Smooth muscle cell (in vitro differentiated cells): ENCODE measurements around the gene PRR33. TPM values are rescaled to one million over a fixed set of nuclear protein-coding genes. Genes with fewer than 3 reads are reported as not detected.

ENCODE experiments used
- DNase-seq: peaks from one replicate; lab custom pipeline; 2025; ENCODE audit not compliant: unreplicated experiment; lab: John Stamatoyannopoulos, UW
- H2AFZ ChIP-seq: fragments of 200-600 bp; sonication (generic); 2 replicates; pipeline ENCODE4 v1.6.0; 2016; ENCODE audit warnings: antibody characterized with exemption, low read depth, mild to moderate bottlenecking
- H3F3A ChIP-seq: fragments of 200-600 bp; sonication (generic); 2 replicates; pipeline ENCODE4 v1.6.0; 2017; ENCODE audit warnings: antibody characterized with exemption, low read depth
- H3K27ac ChIP-seq: fragments of 200-600 bp; sonication (generic); 2 replicates; pipeline ENCODE4 v1.5.1; 2016; ENCODE audit warnings: low read depth, mild to moderate bottlenecking
- H3K27me3 ChIP-seq: fragments of 200-600 bp; sonication (generic); 2 replicates; pipeline ENCODE4 v1.6.1; 2016; ENCODE audit warnings: low read depth, mild to moderate bottlenecking
- H3K36me3 ChIP-seq: fragments of 200-600 bp; sonication (generic); 2 replicates; pipeline ENCODE4 v1.5.1; 2016; ENCODE audit warnings: low read depth
- H3K4me1 ChIP-seq: fragments of 200-600 bp; sonication (generic); 2 replicates; pipeline ENCODE4 v1.5.1; 2016; ENCODE audit warnings: low read depth
- H3K4me2 ChIP-seq: fragments of 200-600 bp; sonication (generic); 2 replicates; pipeline ENCODE4 v1.6.0; 2016; ENCODE audit warnings: mild to moderate bottlenecking
- H3K4me3 ChIP-seq: fragments of 200-600 bp; sonication (generic); 2 replicates; pipeline ENCODE4 v1.5.1; 2016; ENCODE audit warnings: mild to moderate bottlenecking
- H3K79me2 ChIP-seq: fragments of 200-600 bp; sonication (generic); 2 replicates; pipeline ENCODE4 v1.6.0; 2016; ENCODE audit warnings: low read depth, mild to moderate bottlenecking
- H3K9ac ChIP-seq: fragments of 200-600 bp; sonication (generic); 2 replicates; pipeline ENCODE4 v1.6.0; 2016; ENCODE audit warnings: low read depth
- H3K9me3 ChIP-seq: fragments of 200-600 bp; sonication (generic); replicated peaks from 2 replicates; pipeline ENCODE4 v1.5.1; 2016; ENCODE audit warnings: low read depth
- H4K20me1 ChIP-seq: fragments of 200-600 bp; sonication (generic); 2 replicates; pipeline ENCODE4 v1.6.0; 2016; ENCODE audit warnings: low read depth
- CTCF ChIP-seq: fragments of 200-600 bp; sonication (generic); IDR thresholded peaks from 2 replicates; pipeline ENCODE4 v1.5.1; 2017; ENCODE audit warnings: borderline replicate concordance, mild to moderate bottlenecking, antibody characterized with exemption; ENCODE audit not compliant: insufficient read depth, poor library complexity, severe bottlenecking
- WGBS: methylation state at CpG from one replicate; pipeline ENCODE4 v1.1.7; 2016; ENCODE audit warnings: low lambda C conversion rate; 5-methylcytosine and 5-hydroxymethylcytosine counted together
- polyA plus RNA-seq: library from polyadenylated mRNA; unstranded; fragments of >200 nt; fragmentation: Nextera tagmentation; extraction: Ambion mirVana; gene quantifications from 2 replicates; pipeline ENCODE4 v1.2.1, GENCODE V29; 2016
- total RNA-seq: library from RNA; depleted of rRNA; stranded (reverse); fragments of >200 nt; gene quantifications from 2 replicates; pipeline ENCODE4 v1.2.3, GENCODE V29; 2014

The PRR33 gene
- total and polyA plus RNA-seq, 2 experiments from 2014 or later = not detected

GRCh38 chr11:1864831-1865665 is 26.6 kb downstream of the PRR33 start:
- Histone ChIP-seq H3K27me3 (no peaks in the 10 kb centered on the region), H2AFZ (no peak overlapping the region), H3F3A (no peaks in the 10 kb centered on the region), H4K20me1 (no peaks in the 10 kb centered on the region), H3K4me2 (peak overlapping the region; percentile 57), H3K27ac (no peak overlapping the region), H3K4me1 (peaks cover 10% of the 10 kb centered on the region), H3K79me2 (no peaks in the 10 kb centered on the region), H3K9me3 (no peaks in the 10 kb centered on the region), H3K9ac (no peak overlapping the region), H3K4me3 (no peak overlapping the region), H3K36me3 (no peaks in the 10 kb centered on the region)
- no peak for TF ChIP-seq CTCF
- 91% methylated on average over 21 of the region's 30 CpGs for WGBS
- no peak for DNase-seq

- H3K27ac ChIP-seq = no peak overlapping the region
- H3K27me3 ChIP-seq = no peaks in the 10 kb centered on the region
- no peaks in the 10 kb centered on the region for H3F3A ChIP-seq
- no peaks in the 10 kb centered on the region for H3K9me3 ChIP-seq
- peaks cover 10% of the 10 kb centered on the region for H3K4me1 ChIP-seq
- H3K36me3 ChIP-seq = no peaks in the 10 kb centered on the region
- WGBS = 76% methylated on average over 5 of the region's 18 CpGs
- DNase-seq = no peak
- TF ChIP-seq CTCF = no peak
- peak overlapping the region; percentile 57 for H3K4me2 ChIP-seq
- no peak overlapping the region for H3K9ac ChIP-seq
- H3K4me3 ChIP-seq = no peak overlapping the region
- H2AFZ ChIP-seq = no peak overlapping the region
- H3K79me2 ChIP-seq = no peaks in the 10 kb centered on the region
- H4K20me1 ChIP-seq = no peaks in the 10 kb centered on the region
Measured at GRCh38 chr11:1864231-1864630, 27.5 kb downstream of the PRR33 start.

- Histone ChIP-seq H3K27ac (peak overlapping the region; percentile 73), H3K4me1 (peaks cover 10% of the 10 kb centered on the region), H3K79me2 (no peaks in the 10 kb centered on the region), H3K4me3 (no peak overlapping the region), H3F3A (no peaks in the 10 kb centered on the region), H3K9me3 (no peaks in the 10 kb centered on the region), H3K4me2 (peak overlapping the region; percentile 57), H4K20me1 (no peaks in the 10 kb centered on the region), H3K9ac (peak overlapping the region; percentile 18), H2AFZ (no peak overlapping the region), H3K36me3 (no peaks in the 10 kb centered on the region), H3K27me3 (no peaks in the 10 kb centered on the region)
- WGBS = 31% methylated on average over 22 of the region's 27 CpGs
- TF ChIP-seq CTCF = no peak
- DNase-seq = no peak
Measured at GRCh38 chr11:1863352-1864216, 28.1 kb downstream of the PRR33 start.
